ENCODE results near the gene OR10A2. TPM values are rescaled to one million over a fixed set of nuclear protein-coding genes. Genes with fewer than 3 reads are reported as not detected.

The OR10A2 gene
- total RNA-seq, 4 donors from 2014 or later = not detected

- H3K4me3 ChIP-seq = no peak overlapping the region
- no peak for DNase-seq (ENCODE audit: low spot score in 2 of 2)
- H3K36me3 ChIP-seq = no peaks in the 10 kb centered on the region
- H3K9me3 ChIP-seq = no peaks in the 10 kb centered on the region
- H3K4me1 ChIP-seq = no peaks in the 10 kb centered on the region
- H3K27me3 ChIP-seq = no peaks in the 10 kb centered on the region
- 82% methylated on average over 7 of the region's 7 CpGs for WGBS
- H3K27ac ChIP-seq = no peak overlapping the region
- no peak for TF ChIP-seq POLR2A (IDR thresholded peaks at IDR 0.05)
- no peak for TF ChIP-seq EP300 (IDR thresholded peaks at IDR 0.05)
- no peak for TF ChIP-seq POLR2AphosphoS5 (IDR thresholded peaks at IDR 0.05)
- TF ChIP-seq CTCF (IDR thresholded peaks at IDR 0.05) = no peak
Measured at GRCh38 chr11:6825231-6825744, 37.6 kb upstream of the OR10A2 start.

- H3K4me1 ChIP-seq = no peaks in the 10 kb centered on the region
- H3K9me3 ChIP-seq = no peaks in the 10 kb centered on the region
- TF ChIP-seq POLR2A (IDR thresholded peaks at IDR 0.05) (no peak), POLR2AphosphoS5 (IDR thresholded peaks at IDR 0.05) (no peak)
- 96% methylated on average over 1 of the region's 1 CpG for WGBS
- no peaks in the 10 kb centered on the region for H3K27me3 ChIP-seq
- no peak overlapping the region for H3K4me3 ChIP-seq
- no peak overlapping the region for H3K27ac ChIP-seq
- DNase-seq (ENCODE audit: low spot score in 2 of 2) = no peak
- no peaks in the 10 kb centered on the region for H3K36me3 ChIP-seq
Measured at GRCh38 chr11:6828103-6828502, 34.8 kb upstream of the OR10A2 start.

- no peaks in the 10 kb centered on the region for H3K9me3 ChIP-seq
- 75% methylated on average over 6 of the region's 6 CpGs for WGBS
- H3K27ac ChIP-seq = no peak overlapping the region
- H3K4me1 ChIP-seq = no peaks in the 10 kb centered on the region
- no peak for DNase-seq (ENCODE audit: low spot score in 2 of 2)
- H3K4me3 ChIP-seq = no peak overlapping the region
- H3K27me3 ChIP-seq = no peaks in the 10 kb centered on the region
- TF ChIP-seq POLR2AphosphoS5 (IDR thresholded peaks at IDR 0.05) (no peak), CTCF (IDR thresholded peaks at IDR 0.05) (no peak), EP300 (IDR thresholded peaks at IDR 0.05) (no peak), POLR2A (IDR thresholded peaks at IDR 0.05) (no peak)
- H3K36me3 ChIP-seq = no peaks in the 10 kb centered on the region
Measured at GRCh38 chr11:6833356-6833755, 29.5 kb upstream of the OR10A2 start.

- no peak overlapping the region for H3K4me3 ChIP-seq
- 68% methylated on average over 1 of the region's 1 CpG for WGBS
- TF ChIP-seq EP300 (IDR thresholded peaks at IDR 0.05) = no peak
- no peaks in the 10 kb centered on the region for H3K27me3 ChIP-seq
- H3K9me3 ChIP-seq = no peaks in the 10 kb centered on the region
- no peaks in the 10 kb centered on the region for H3K36me3 ChIP-seq
- H3K27ac ChIP-seq = no peak overlapping the region
- H3K4me1 ChIP-seq = no peaks in the 10 kb centered on the region
- DNase-seq (ENCODE audit: low spot score in 2 of 2) = no peak
Measured at GRCh38 chr11:6834021-6834420, 28.8 kb upstream of the OR10A2 start.

GRCh38 chr11:6841694-6842093 lies 21.2 kb upstream of the OR10A2 start:
- no peak for DNase-seq (ENCODE audit: low spot score in 2 of 2)
- TF ChIP-seq CTCF (IDR thresholded peaks at IDR 0.05) = no peak
- no peak for TF ChIP-seq EP300 (IDR thresholded peaks at IDR 0.05)
- no peak for TF ChIP-seq POLR2AphosphoS5 (IDR thresholded peaks at IDR 0.05)
- no peak for TF ChIP-seq POLR2A (IDR thresholded peaks at IDR 0.05)
- Histone ChIP-seq H3K36me3 (no peaks in the 10 kb centered on the region), H3K4me3 (no peak overlapping the region), H3K27me3 (no peaks in the 10 kb centered on the region), H3K27ac (no peak overlapping the region), H3K9me3 (no peaks in the 10 kb centered on the region), H3K4me1 (no peaks in the 10 kb centered on the region)

GRCh38 chr11:6843670-6844069 lies 19.2 kb upstream of the OR10A2 start:
- H3K27ac ChIP-seq = no peak overlapping the region
- H3K36me3 ChIP-seq = no peaks in the 10 kb centered on the region
- 68% methylated on average over 2 of the region's 2 CpGs for WGBS
- H3K9me3 ChIP-seq = no peaks in the 10 kb centered on the region
- no peak for DNase-seq (ENCODE audit: low spot score in 2 of 2)
- TF ChIP-seq CTCF (IDR thresholded peaks at IDR 0.05) (no peak), EP300 (IDR thresholded peaks at IDR 0.05) (no peak), POLR2A (IDR thresholded peaks at IDR 0.05) (no peak), POLR2AphosphoS5 (IDR thresholded peaks at IDR 0.05) (no peak)
- no peaks in the 10 kb centered on the region for H3K27me3 ChIP-seq
- H3K4me1 ChIP-seq = no peaks in the 10 kb centered on the region
- H3K4me3 ChIP-seq = no peak overlapping the region
